Fibroblast of lung (primary cell): ENCODE results near the gene DMBX1.

Experiments
- EZH2 ChIP-seq: IDR thresholded peaks from 2 replicates; pipeline ENCODE4 v1.5.1; 2012; ENCODE audit warnings: low read length, control low read depth, mild to moderate bottlenecking; ENCODE audit errors: missing control alignments
- TF ChIP-seq, protein P1 (sequence below), 2 donors: IDR thresholded peaks in 1 of 2; conservative IDR thresholded peaks in 1 of 2; 1 replicate in 1 of 2; 2 replicates in 1 of 2; pipeline ENCODE4 v1.5.1; 2011 to 2012; ENCODE audit warnings: low read length in 2 of 2, control low read depth in 1 of 2, inconsistent platforms in 1 of 2, low read depth in 1 of 2, mild to moderate bottlenecking in 1 of 2

- TF ChIP-seq, protein P1, sequence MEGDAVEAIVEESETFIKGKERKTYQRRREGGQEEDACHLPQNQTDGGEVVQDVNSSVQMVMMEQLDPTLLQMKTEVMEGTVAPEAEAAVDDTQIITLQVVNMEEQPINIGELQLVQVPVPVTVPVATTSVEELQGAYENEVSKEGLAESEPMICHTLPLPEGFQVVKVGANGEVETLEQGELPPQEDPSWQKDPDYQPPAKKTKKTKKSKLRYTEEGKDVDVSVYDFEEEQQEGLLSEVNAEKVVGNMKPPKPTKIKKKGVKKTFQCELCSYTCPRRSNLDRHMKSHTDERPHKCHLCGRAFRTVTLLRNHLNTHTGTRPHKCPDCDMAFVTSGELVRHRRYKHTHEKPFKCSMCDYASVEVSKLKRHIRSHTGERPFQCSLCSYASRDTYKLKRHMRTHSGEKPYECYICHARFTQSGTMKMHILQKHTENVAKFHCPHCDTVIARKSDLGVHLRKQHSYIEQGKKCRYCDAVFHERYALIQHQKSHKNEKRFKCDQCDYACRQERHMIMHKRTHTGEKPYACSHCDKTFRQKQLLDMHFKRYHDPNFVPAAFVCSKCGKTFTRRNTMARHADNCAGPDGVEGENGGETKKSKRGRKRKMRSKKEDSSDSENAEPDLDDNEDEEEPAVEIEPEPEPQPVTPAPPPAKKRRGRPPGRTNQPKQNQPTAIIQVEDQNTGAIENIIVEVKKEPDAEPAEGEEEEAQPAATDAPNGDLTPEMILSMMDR (conservative IDR thresholded peaks at IDR 0.05 in 1 of 2, IDR thresholded peaks at IDR 0.05 in 1 of 2; ENCODE audit: low read depth in 1 of 2, low read length in 2 of 2): no peak
- no peak for TF ChIP-seq EZH2
Measured at GRCh38 chr1:46517010-46517600, 27.5 kb downstream of the DMBX1 start.
